Caki2 (cell line): Measurements from ENCODE around the gene DDX1. TPM values are rescaled to one million over a fixed set of nuclear protein-coding genes. Genes with fewer than 3 reads are reported as not detected.

Experiments
- DNase-seq: peaks from one replicate; pipeline ENCODE4 v3.0.0-alpha.2; 2015; ENCODE audit warnings: low read depth
- in situ Hi-C: cut with HindIII; loops from 2 replicates; pipeline ENCODE4 v1.10.0; 2016; ENCODE audit warnings: low sequenced_read_pairs, low pct_unique_long_range_greater_than_20kb, mixed read lengths
- total RNA-seq: library from RNA; depleted of rRNA; stranded (reverse); fragments of >200 nt; shearing (Covaris generic); gene quantifications from 2 replicates; pipeline ENCODE4 v1.2.3, GENCODE V29; 2014; ENCODE audit warnings: low replicate concordance

DDX1 gene
- total RNA-seq, 1 experiment from 2014 or later = 91.0 TPM

DNA sequence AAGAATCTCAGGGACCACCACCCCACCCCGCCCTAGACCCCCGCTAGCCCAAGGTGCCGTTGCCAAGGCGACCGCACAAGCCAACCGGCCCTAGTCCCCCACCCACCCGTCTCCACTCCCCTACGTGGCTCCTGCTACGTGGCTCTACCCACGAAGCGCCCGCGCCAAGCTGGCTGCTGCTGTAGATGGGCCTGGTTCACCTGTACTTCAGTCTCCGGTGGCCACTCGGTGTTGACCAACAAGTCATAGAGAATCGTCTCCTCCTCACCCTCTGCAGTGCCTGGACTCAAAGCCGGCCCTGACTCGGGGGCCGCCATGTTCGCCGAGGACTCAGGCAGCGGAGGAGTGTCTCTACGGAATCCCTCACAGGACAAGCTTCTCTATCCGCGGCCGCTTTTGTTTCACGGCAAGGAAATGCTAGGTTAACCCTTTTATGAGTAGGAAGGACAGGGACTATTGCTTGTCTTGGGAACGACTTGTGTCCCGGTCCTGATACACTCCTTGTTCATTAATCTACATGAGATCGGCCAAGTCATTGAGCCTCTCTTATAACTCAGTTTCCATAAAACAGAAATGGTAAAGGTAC is 30.6 kb upstream of the DDX1 start, which contains the start of gene NBAS:
Gene NBAS, minus strand, starts transcription at position 347 of the 586 bp plus-strand sequence. Its CDS starts 30 bp downstream, at position 317.
- in situ Hi-C loops = no loop called here
- DNase-seq = peak; percentile 81

DNA sequence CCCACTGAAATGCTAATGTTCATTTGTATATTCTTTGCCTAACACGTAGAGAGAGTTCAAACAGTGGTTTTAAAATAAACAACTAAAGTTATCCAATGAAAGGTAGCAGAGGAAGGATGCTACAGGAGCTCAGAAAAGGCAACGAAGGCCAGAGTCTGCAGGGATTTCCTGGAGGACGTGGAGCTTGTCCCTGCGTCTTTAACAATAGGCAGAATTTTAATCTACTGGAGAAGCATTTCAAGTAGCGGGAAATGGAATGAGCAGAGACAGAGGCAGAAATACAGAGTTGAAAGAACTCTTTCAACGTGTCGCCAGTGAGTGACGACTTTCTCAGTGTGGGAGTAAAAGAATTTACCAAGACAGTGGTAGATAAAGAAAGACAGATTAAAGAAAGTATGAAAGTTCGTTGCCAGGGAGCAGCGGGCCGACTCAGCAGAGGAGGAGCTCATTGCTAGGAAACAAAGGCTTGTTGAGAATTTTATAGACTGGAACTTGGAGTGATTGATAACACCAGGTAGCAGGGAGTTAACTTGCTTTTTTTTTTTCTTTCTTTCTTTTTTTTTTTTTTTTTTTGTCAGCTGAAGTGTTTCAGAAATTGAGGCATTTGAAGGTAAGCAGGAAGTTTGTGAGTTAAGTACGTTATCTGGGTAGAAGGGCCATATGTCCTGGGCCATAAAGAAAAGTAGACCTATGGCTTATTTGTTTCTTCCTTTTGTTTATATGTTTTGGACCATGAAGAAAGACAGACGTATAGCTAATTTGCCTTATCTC is 29.9 kb upstream of the DDX1 start:
- DNase-seq = peak; percentile 57
- in situ Hi-C loops = no loop called here

DNA sequence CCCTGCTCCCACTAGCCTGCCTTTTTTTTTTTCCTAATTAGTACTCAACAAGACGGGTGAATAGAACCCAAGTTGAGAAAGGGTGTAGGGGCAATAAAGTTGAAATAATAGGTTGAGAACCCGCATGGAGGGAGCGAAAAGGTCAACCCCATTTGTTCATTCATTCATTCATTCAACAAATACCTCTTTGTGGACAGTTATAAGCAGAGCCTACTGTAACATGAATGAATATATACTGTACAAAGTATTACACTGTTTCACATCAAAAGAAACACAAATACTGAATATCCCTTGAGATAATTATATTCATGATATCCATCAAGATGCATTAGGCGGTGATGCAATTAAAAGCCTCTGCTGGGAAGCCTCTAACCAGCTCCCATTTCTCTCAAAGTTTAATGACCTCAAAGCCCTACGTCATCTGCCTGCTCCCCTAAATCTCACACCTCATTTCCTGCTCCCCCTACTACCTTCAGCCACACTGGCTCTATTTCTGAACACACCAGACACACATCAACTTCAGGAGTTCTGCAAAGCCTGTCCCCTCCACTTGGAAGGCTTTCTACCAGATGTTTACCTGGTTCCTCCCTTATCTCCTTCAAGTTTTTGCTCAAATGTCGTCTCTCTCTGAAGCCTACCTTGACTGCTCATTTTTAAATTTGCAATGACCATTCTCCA is 29.2 kb upstream of the DDX1 start:
- in situ Hi-C loops = no loop called here

DNA sequence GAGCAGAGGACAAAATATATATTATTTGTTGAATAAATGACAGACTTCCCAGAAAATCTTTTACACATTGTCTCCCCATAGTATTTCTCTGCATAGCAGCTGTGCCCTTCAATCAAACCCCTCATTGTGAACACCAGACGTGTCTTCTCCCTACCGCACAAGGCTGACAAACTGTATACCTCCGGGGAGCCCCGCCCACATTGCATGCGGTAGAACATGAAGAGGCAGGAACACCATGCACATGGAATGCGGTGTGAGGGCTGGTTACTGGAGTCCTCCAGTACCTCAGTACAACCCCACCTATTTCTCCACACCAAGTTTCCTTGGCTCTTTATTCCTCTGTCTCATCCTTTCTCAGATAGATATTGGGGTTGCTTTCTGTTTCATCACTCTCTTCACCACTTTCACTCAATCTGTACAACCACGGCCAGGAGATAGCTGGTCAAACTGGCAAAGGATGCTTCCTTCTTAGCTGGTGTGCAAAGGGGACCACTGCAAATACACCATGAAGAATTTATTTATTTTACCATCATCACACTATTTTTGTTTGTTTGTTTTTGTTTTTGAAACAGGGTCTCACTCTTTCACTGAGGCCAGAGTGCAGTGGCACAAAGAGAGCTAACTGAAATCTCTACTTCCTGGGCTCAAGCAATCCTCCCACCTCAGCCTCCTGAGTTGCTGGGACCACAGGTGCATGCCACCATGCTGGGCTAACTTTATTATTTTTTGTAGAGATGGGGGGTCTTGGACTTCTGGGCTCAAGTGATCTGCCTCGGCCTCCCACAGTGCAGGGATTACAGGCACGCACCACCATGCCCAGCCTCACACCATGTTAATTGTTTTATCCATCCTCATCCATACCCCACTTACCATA is 28.2 kb upstream of the DDX1 start:
- in situ Hi-C loops = no loop called here
- no peak for DNase-seq

More for the DNA sequence above, 29.2 kb upstream of the DDX1 start:
- no peak for DNase-seq

DNA sequence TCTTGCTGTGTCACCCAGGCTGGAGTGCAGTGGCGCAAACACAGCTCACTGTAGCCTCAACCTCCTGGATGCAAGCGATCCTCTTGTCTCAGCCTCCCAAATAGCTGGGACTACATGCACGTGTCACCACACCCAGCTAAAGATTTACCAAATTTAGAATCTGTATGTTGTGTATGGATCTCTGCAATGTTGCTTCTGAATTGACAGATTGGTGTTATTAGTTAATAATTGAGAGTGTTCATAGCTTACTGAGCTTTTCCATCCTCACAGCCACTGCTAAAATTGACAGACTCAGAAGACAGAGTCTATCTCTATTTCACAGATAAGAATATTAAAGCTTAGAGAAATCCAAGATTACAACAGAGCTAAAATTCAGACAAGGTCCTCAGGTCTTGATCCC is 26.3 kb upstream of the DDX1 start:
- in situ Hi-C loops = no loop called here
- DNase-seq = no peak

DNA sequence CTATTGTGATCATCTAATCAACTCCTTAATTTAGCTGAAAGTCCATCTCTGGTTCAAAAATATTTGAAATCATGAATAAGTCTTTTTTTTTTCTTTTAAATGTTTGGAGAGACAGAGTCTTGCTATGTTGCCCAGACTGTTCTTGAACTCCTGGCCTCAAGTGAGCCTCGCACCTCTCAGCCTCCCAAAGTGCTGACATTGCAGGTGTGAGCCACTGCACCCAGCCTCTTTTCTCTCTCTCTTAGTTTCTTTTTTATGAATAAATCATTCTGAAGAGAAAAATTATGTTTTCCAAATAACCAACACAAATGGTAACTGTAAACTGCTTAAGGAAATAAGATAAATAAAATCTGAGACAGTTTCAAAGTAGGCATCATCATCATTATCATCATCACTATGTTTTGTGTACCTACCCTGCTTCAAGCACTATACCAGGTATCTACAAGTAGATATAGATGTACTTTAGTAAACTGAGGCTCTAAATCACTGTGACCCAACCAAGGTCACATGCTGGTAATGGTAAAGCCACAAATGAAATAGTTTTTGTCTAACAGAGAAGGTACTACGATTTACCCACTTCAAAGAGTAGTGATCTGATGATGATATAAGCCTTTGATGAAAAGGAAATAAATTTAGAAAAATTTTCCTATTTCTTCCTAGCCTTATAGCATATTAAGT is 25.5 kb upstream of the DDX1 start:
- in situ Hi-C loops = no loop called here
- no peak for DNase-seq

DNA sequence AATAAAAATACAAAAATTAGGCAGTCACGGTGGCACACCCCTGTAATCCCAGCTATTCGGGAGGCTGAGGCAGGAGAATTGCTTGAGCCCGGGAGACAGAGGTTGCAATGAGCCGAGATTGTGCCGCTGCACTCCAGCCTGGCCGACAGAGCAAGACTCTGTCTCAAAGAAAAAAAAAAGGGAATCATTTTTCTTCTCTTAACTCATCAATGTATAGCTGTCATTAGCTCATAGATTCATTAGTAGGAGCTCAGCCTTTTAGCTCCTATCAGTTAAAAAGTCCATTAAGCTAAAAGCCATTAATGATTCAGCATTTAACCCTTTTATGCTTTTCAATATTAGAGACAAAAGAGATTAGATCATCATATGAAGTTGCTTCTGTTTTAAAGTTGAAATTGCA is 24.8 kb upstream of the DDX1 start:
- in situ Hi-C loops = no loop called here
- DNase-seq = no peak

DNA sequence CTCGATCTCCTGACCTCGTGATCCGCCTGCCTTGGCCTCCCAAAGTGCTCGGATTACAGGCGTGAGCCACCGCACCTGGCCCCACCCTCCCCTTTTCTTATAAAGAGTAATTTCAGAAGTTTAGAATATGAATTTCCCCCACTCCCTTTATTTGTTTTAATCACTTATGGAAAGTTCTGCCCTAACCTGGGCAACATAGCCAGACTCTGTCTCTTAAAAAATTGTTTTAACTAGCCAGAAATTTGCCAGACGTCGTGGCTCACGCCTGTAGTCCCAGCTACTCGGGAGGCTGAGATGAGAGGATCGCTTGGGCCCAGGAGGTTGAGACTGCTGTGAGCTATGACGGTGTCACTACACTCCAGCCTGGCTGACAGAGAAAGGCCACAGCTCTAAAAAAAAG is 22.8 kb upstream of the DDX1 start:
- in situ Hi-C loops = no loop called here

DNA sequence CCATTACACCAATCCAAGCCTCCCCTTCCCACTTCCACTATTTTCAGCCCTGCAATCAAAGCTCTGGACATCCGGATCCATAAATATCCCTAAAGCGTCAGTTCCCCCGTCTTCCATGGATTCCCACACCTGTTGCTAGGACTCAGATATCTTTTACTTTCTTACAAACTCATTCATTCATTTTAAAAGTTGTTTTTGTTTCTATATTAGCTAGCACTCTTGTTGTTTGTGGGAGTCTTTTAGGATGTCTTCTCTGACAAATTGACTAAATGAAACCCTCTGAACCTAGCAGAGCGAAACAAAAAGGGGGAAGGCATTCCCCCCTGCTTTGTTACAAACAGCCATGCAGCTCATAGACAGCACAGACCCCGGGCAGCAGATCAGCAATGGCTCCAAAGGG is 21.6 kb upstream of the DDX1 start:
- in situ Hi-C loops = no loop called here
- DNase-seq = no peak

More for the DNA sequence above, 22.8 kb upstream of the DDX1 start:
- DNase-seq = no peak

DNA sequence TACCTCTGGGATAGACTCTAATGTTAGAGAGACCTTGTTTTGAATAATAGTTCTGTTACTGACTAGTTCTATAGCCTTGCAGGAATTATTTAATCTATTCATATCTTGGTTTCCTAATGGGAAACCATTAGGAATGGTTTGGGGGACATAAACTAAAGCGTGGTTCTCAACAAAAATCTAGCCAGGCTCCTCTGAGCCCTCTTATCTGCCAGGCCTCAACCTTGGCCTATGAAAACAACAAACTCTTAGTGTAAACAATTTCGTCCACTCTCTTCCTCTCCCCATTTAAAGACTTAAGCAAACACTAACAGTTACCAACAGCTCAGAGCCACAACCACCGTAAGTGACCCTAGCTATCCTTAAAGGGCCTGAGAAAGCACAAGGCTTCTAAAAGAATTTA is 19.9 kb upstream of the DDX1 start:
- in situ Hi-C loops = no loop called here
- DNase-seq = no peak

DNA sequence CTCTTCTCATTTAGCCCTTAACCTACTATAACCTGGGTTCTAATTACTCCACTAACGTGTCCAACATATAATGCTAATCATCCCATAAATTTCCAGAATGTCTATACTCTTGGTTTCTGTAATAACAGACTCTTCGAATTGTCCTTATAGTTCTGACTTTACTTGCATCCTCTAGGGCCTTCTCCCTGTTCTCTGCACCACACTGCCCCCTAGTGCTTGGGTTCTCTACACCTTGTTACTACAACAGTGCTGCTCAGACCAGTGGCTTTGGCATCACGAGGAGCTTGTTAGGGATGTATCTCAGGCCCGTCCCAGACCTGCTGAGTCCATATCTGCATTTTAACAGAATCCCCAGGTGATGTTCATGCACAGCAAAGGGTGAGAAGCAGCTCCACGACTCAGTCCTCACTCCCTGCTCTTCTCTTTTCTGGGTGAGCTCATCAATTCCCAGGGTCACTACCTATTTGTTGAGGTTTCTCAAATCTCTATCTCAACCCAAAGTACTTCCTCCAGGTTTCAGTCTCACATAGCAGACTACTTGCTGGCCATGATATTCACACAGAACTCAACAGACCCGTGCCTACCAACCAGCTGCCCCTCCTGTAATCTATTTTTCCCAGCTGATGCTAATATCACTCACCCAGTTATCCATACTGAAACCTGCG is 14.5 kb upstream of the DDX1 start:
- in situ Hi-C loops = no loop called here
- DNase-seq = peak; percentile 54

DNA sequence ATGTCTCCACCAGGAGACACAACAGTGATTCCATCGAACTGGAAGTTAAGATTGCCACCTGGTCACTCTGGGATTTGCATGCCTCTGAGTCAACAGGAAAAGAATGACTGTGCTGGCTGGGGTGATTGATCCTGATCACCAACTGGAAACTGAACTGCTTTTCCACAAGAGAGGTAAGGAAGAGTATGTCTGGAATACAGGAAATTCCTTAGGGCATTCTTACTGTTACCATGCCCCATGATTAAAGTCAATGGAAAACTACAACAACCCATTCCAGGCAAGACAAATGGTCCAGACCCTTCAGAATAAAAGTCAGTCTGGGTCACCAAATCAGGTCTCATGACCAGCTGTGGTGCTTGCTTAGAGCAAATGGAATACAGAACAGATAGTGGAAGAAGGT is 12.0 kb upstream of the DDX1 start:
- no peak for DNase-seq
- in situ Hi-C loops = no loop called here

DNA sequence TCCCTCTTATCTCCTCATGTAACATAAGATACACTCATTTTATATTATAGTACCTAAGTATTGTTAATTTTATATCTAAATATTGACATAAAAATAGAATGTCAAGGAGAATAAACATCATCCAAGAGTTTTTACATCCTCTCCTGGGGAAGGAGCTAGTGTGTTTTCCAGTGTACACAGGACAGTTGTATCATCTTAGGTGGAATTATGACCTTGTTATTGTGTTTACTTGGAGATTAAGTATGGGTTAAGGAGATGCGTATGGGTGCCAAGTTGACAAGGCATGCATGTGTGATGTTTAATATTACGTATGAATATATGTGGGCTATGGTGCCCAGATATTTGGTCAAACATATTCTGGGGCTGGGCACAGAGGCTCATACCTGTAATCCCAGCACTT is 11.2 kb upstream of the DDX1 start:
- DNase-seq = no peak
- in situ Hi-C loops = no loop called here

DNA sequence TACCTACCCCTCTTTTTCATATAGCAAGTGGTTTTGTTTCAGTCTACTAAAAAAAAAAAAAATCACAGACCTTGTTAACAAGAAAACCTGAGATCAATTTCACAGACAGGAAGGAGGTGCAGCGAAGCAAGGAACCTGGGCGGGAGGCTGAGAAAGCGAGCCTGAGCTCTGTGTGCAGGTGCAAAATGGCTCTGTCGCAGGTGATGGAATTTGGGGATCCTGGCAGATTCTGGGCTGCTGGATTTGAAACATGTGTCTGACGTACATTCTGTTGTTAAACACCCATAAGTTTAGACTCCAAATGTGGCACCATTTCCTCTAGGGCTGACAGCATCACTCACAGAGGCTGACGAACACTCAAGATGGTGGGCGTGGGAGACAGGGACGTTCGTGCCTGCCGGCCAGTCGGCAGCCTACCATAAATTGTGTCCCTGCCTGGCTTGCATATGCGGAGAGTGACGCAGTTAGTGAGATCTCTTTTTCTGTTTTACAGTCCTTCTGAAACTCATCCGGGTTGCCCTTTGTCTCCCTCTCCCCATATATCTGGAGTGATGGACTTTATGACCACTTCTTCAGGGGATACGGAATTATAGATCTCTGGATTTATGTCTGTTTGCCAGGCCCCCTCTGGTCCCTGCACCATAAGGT is 8.8 kb upstream of the DDX1 start:
- in situ Hi-C loops = no loop called here
- no peak for DNase-seq

DNA sequence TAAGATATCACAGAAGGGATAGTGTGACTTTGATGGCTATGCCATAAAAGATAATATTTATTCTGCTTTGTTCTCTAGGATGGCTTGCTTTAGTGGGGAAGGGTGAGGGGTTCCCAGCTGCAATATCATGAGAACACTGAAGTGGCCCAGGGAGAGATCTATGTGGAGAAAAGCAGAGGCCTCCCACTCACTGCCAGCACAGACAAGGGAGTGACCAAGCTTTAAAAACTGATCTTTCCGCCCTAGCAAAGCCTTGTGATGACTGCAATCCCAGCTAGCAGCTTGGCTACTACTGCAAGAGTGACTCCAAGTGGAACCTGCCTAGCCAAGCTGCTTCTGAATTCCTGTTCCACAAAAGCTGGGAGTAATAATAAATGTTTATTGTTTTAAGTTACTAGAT is 7.8 kb upstream of the DDX1 start:
- in situ Hi-C loops = no loop called here
- DNase-seq = no peak

DNA sequence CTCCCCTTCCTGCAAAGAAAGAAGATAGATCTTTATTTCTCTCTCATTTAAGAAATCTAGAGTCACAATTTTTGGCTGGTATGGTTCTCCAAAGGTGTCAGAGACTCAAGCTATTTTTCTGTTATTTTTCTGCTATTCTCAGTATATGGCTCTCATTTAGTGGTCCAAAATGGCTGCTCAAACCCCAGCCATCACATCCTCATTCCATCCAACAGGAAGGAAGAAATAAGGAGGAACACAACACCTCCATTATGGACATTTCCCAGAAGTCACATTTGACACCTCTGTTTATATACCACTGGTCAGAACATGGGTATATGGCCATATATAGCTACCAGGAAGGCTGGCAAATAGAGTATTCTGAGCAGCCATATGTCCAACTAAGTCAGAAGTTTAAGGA is 7.4 kb upstream of the DDX1 start:
- in situ Hi-C loops = no loop called here
- DNase-seq = no peak

DNA sequence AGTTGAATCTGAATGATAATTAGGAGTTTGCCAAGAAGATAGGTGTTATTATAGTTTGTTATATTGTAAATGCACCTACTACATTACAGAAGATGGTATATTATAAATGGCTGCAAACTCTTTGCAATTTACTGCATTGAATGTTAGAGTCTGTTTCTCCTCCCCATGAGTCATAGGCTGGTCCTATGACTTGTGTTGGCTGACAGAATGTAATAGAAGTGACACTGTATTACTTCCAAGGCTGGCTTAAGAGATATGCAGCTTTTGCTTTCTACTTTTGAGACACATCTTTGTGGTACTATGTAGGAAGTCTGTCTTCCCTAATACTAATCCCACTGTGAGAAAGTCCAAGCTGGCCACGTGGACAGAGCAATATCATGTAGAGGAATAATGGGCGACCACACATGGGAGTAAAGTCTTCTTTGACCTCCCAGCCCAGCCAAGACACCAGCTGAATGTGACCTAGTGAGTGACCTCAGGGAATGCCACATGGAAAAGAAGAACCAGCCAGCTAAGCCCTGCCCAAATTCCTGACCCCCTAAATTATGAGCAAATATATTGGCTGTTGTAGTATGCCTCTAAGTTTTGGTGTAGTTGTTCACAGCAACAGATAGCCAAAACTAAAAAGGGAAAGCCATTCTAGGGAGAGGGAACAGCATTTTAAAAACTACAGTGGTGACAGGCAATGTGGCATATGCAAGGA is 6.8 kb upstream of the DDX1 start:
- in situ Hi-C loops = no loop called here
- peak; percentile 24 for DNase-seq
